HG02943 (cell line): ENCODE measurements around the gene HCRTR2.
"Not testable (repeated sequence)": the region's sequence is repeated elsewhere in the genome, so short reads cannot be mapped to it uniquely, and the experiment has no call there.

ENCODE experiments used
- ATAC-seq: cut with Tn5 transposase; IDR thresholded peaks from one replicate; pipeline ENCODE4 v1.9.1; 2021; ENCODE audit warnings: mild to moderate bottlenecking, low read depth, moderate library complexity; ENCODE audit not compliant: unreplicated experiment

HCRTR2 gene

GRCh38 chr6:55210952-55211351, 36.6 kb downstream of the HCRTR2 start:
- ATAC-seq: no peak

- ATAC-seq: no peak
Measured at GRCh38 chr6:55212156-55212555, 37.8 kb downstream of the HCRTR2 start.

DNA sequence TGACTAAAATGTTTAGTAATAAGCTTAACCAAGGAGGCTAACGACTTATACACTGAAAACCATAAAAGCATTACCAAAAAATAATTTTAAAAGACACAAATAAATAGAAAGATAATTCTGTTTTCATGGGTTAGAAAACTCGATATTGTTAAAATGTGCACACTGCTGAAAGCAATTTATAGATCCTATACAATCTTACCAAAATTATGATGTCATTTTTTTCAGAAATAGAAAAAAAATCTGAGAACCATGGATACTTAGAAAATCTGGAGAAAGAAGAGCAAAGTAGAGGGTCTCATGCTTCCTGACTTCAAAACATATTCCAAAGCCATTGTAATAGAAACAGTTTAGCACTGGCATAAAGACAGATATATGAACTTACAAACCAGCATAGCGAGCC, 46.6 kb downstream of the HCRTR2 start:
- no peak for ATAC-seq

DNA sequence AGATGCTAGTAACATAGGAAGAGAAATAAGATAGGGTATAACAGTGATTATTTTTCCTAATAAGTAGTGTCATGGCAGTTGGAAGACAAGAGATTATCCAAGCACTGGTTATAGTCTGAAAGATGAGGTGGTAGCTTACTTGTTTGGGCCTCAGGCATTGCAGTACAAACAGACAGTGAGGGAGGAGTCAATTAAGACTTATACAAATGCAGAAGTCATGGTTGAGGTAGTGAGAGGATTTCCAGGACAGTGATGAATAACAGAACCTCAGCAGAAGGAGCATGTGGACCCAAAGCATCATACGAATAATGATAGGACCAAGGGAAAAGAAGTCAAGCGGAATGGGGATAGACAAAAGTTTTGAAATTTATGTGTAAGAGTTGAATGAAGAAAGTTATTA, 53.5 kb downstream of the HCRTR2 start:
- no peak for ATAC-seq

DNA sequence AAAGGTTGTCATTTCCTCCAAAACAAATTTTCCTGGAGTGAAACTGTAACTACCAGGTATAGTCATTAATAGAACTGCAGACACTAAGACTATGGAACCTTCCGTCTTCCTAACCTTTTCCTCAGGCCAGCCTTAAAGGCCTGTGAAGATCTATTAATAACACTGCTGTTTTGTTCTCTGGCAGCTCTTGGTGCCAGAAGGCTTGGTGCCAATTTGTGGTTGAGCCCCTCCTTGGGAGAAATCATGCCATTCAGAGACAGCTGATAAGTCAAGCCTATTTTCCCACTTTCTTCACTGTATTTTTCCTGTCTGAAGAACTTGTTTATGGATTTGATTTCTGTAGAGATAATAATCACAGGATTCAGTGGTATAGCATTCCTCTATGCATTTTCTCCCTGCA, 64.8 kb downstream of the HCRTR2 start:
- no peak for ATAC-seq

- ATAC-seq: not testable (repeated sequence)
Measured at GRCh38 chr6:55240975-55241605, 66.8 kb downstream of the HCRTR2 start.

DNA sequence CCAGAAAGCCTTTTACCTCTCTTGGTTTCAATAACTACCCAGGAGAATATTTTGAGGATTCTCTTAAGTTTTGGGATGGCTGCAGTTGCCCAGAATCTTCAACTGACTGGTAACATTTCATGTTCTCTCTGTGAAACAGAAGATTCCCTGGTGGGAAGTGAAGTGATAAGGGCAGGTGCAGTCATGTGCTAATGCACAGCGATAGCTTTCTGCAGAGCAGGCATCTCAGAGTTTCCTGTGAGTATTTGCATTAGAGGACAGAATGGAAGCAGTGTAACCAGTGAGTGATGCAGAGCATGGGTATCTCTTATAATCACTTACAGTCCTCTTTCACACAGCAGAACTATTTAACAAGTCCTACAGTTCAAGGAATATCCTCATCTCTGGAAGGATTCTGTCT, 76.1 kb downstream of the HCRTR2 start:
- no peak for ATAC-seq

- ATAC-seq: no peak
Measured at GRCh38 chr6:55255113-55255512, 80.8 kb downstream of the HCRTR2 start.

- ATAC-seq: no peak
Measured at GRCh38 chr6:55260181-55260580, 85.9 kb downstream of the HCRTR2 start.

- no peak for ATAC-seq
Measured at GRCh38 chr6:55265409-55266114, 91.2 kb downstream of the HCRTR2 start.

DNA sequence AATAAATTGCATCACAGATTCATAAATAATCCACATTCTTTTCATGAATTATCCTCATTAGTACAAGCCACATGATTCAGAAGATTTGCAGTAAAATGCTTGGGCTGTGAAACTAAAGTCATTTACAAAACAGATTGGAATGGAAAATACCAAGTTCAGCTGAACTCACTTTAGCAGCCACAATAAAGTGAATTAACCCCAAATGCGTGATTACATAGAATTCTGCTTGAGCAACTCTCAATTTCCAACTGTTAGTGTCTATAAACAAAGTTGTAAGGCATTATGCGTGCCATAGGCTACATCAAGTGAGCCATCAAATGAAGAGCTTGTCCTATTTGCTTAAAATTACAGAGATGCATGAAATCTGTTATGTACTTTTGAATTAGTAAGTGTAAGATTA, 92.6 kb downstream of the HCRTR2 start:
- no peak for ATAC-seq

DNA sequence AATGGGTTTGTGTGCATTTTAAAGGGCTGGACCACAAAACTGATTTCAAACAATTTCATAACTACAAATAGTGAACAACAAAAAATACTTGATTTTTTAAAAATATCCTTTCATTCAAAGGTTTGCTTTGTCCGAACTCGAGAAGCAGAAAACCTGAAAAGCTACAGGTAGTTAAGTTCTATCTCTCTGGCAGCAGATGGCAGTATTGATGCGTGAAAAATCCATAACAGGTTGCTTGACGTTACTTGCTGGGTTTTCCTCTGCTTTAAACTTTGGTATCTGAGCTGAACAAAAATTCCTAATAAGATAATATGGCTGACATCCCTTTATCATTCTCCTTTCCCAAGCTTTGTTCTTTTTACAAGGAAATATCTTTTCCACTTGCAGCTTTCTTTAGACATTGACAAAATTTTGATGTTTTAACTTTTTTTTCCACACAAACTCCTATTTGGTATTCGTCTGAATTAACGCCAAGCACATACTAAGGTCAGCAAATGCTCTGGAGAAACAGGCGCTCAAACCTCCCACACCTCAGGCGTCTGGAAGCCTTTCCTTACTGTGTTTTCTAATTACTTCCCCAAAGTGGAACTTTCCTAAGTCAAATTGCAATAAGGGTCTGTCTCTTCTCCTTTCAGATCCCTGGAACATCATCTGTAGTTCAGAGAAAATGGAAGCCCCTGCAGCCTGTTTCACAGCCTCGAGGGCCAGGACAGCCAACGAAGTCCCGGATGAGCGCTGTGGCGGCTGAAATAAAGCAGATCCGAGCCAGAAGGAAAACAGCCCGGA, 102.6 kb downstream of the HCRTR2 start:
- ATAC-seq: no peak

DNA sequence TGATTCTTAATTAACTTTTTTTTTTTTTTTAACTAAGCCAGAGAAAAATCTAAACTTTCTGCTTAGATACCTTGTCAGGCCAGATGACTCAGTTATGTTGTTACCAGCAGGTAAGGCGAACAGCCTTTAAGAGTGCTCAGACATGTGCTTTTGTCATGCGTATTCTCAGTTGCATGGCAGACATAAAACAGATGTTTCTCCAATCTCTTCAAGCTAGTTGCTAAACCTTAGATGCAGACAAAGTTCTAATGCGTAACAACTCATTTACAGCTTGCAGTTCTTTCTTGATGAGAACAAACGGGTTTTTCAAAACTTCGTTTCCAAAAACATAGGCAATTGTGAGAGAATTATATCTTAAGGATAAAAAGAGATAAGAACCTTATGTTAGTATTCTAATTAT, 103.3 kb downstream of the HCRTR2 start:
- no peak for ATAC-seq

DNA sequence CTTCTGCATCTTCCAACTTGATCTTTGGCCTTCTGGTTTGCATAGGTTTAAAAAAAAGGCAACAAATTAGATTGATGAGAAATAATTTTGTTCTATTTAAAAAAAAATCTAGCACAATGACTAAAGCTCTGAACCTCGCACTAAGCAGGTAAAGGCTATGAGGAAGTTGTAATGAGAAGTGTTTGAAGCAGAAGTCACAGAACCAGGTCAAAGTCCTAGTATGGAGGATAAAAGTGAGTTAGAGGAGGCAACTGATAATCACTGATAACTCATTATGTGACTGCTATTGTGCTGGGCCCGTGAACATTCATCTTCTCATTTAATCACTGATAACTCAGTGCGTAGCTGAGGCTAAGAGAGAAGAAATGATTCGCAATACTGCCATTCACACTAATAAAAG, 106.9 kb downstream of the HCRTR2 start:
- ATAC-seq: no peak

GRCh38 chr6:55282115-55282514, 107.8 kb downstream of the HCRTR2 start:
- ATAC-seq: no peak

GRCh38 chr6:55286824-55287223, 112.5 kb downstream of the HCRTR2 start:
- ATAC-seq: no peak

DNA sequence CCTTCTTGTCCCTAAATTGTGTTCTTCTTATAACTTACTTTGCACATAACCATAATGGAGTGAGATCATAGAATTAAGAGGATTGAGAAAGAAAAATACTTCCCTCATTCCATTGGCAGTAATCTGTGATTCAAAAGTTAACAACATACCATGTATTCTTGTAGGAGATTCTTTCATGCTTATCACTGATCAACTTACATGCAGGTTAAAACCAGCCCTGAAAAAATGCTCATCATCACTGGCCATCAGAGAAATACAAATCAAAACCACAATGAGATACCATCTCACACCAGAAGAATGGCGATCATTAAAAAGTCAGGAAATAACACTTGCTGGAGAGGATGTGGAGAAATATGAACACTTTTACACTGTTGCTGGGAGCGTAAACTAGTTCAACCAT, 116.4 kb downstream of the HCRTR2 start:
- no peak for ATAC-seq

DNA sequence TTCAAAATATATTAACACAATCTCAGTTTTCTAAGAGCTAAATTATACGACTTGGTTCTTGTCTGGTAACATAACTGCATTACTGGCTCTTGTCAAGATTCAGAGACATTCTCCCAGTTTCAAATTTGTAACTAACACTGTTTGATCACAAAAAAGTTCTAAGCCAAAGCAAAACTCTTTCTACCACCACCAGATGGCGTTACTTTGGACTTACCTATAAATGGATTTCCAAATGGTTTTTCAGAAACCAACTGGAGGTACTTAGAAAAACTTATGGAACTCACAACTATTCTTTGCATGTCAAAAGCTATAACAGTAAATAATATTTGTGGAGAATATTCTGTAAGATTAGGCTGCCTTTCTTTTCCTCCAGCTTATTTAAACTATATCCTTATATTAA, 118.8 kb downstream of the HCRTR2 start:
- ATAC-seq: no peak

GRCh38 chr6:55297214-55297613, 122.9 kb downstream of the HCRTR2 start:
- not testable (repeated sequence) for ATAC-seq

DNA sequence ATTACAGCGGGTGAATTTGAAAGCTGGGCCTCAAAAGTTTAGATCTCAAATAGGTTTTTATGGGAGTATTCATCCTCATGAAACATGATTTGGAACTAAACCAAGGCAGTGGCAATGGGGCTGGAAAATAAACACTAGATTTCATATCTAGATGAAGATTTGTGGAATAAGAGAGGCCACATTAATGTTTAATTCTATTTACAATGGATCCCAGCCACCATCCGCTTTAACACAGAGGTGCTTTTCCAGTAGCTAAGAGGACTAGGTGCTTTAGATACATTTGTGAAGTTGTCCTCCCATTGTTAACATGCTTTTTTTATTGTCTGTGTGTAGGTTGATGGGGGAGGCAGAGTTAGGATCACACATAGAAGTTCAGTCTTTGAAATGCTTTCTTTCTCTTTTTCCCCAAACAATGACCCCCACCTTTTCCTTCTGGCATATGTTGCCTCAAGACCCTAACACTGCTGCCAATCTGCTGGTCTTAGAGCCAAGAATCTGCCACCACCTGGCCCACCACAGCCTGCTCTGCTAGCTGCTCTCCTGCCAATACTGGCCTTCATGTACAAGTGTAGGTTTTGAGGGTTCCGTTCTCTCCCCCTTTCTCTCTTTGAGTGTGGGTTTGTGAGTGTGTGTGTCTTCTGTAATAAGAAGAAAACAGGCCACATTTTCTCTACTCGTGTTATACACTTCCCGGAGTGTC, 125.1 kb downstream of the HCRTR2 start:
- ATAC-seq: no peak

- ATAC-seq: no peak
Measured at GRCh38 chr6:55304747-55305146, 130.4 kb downstream of the HCRTR2 start.
